Tibial nerve (tissue), 4 donors: ENCODE measurements around the gene CSNK1A1L. TPM values are rescaled to one million over a fixed set of nuclear protein-coding genes. Genes with fewer than 3 reads are reported as not detected.

ENCODE experiments used
- DNase-seq, 2 donors: peaks; one replicate each; pipeline ENCODE4 v3.0.0-alpha.2; 2019; ENCODE audit warnings: low spot score in 2 of 2
- H3K27ac ChIP-seq, 4 donors: fragments of 200-600 bp; sonication (generic) in 3 of 4; one replicate each; pipeline ENCODE4 v1.5.1; 2017 to 2019; ENCODE audit warnings: mild to moderate bottlenecking in 1 of 4
- H3K27me3 ChIP-seq, 2 donors: fragments of 200-600 bp; sonication (generic) in 1 of 2; one replicate each; pipeline versions ENCODE4 v1.5.1 to v1.6.0; 2017 to 2019
- H3K36me3 ChIP-seq, 3 donors: fragments of 200-600 bp; sonication (generic); one replicate each; pipeline ENCODE4 v1.5.1; 2018 to 2019
- H3K4me1 ChIP-seq, 4 donors: fragments of 200-600 bp; sonication (generic) in 3 of 4; one replicate each; pipeline ENCODE4 v1.5.1; 2017 to 2019
- H3K4me3 ChIP-seq, 4 donors: fragments of 200-600 bp; sonication (generic) in 3 of 4; one replicate each; pipeline ENCODE4 v1.5.1; 2017 to 2019; ENCODE audit warnings: mild to moderate bottlenecking in 1 of 4, moderate library complexity in 1 of 4
- H3K9me3 ChIP-seq, 4 donors: fragments of 200-600 bp; sonication (generic) in 3 of 4; one replicate each; pipeline ENCODE4 v1.5.1; 2017 to 2019
- EP300 ChIP-seq, 2 donors: sonication (generic); formaldehyde crosslinking; IDR thresholded peaks; one replicate each; pipeline ENCODE4 v1.6.1; 2017; ENCODE audit warnings: antibody characterized with exemption in 2 of 2, mild to moderate bottlenecking in 1 of 2
- POLR2A ChIP-seq, 2 donors: fragments of 450-650 bp; IDR thresholded peaks; one replicate each; pipeline ENCODE4 v1.6.1; 2017; ENCODE audit warnings: antibody characterized with exemption in 2 of 2, mild to moderate bottlenecking in 2 of 2, moderate library complexity in 2 of 2
- WGBS, 2 donors: methylation state at CpG; one replicate each; pipeline ENCODE4 v1.1.5; 2018; 5-methylcytosine and 5-hydroxymethylcytosine counted together
- total RNA-seq, 4 donors: library from RNA; depleted of rRNA; stranded (reverse); fragments of >200 nt; gene quantifications; one replicate each; pipeline ENCODE4 v1.1.0, GENCODE V29; 2016
- TF ChIP-seq, protein P1 (sequence below), 5 experiments: fragments of 200-600 bp in 3 of 5; fragments of 450-650 bp in 2 of 5; sonication (generic) in 3 of 5; IDR thresholded peaks; one replicate each; pipeline ENCODE4 v1.5.1; 2016 to 2019; ENCODE audit warnings: antibody characterized with exemption in 5 of 5, mild to moderate bottlenecking in 3 of 5, moderate library complexity in 2 of 5

The CSNK1A1L gene
- total RNA-seq, 4 donors from 2014 or later = not detected

DNA sequence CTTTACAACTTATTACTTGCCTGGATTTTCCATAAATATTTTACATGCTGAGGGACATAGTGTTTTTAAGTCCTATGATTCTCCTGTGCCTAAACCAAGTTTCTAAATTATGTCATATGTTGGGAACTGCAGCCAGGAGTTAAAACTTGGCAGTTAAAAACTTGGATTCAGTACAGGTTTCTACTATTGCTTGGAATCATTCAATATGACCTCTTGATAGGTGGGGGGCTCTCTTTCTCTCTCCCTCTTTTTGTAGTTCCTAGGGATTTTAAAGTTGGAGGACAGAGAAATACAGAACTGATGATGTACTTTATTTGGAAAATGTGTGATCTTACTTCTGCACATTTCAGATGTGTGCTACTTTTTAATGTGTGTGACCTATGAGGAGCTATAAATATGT lies 4.7 kb downstream of the CSNK1A1L start:
- no peak for DNase-seq
- Histone ChIP-seq H3K4me3 (no peak overlapping the region), H3K36me3 (no peaks in the 10 kb centered on the region), H3K9me3 (no peaks in the 10 kb centered on the region), H3K4me1 (no peaks in the 10 kb centered on the region), H3K27ac (no peak overlapping the region), H3K27me3 (no peaks in the 10 kb centered on the region)
- TF ChIP-seq POLR2A (IDR thresholded peaks at IDR 0.05) (no peak), EP300 (IDR thresholded peaks at IDR 0.05) (no peak)
- TF ChIP-seq, protein P1, sequence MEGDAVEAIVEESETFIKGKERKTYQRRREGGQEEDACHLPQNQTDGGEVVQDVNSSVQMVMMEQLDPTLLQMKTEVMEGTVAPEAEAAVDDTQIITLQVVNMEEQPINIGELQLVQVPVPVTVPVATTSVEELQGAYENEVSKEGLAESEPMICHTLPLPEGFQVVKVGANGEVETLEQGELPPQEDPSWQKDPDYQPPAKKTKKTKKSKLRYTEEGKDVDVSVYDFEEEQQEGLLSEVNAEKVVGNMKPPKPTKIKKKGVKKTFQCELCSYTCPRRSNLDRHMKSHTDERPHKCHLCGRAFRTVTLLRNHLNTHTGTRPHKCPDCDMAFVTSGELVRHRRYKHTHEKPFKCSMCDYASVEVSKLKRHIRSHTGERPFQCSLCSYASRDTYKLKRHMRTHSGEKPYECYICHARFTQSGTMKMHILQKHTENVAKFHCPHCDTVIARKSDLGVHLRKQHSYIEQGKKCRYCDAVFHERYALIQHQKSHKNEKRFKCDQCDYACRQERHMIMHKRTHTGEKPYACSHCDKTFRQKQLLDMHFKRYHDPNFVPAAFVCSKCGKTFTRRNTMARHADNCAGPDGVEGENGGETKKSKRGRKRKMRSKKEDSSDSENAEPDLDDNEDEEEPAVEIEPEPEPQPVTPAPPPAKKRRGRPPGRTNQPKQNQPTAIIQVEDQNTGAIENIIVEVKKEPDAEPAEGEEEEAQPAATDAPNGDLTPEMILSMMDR (IDR thresholded peaks at IDR 0.05) = no peak

DNA sequence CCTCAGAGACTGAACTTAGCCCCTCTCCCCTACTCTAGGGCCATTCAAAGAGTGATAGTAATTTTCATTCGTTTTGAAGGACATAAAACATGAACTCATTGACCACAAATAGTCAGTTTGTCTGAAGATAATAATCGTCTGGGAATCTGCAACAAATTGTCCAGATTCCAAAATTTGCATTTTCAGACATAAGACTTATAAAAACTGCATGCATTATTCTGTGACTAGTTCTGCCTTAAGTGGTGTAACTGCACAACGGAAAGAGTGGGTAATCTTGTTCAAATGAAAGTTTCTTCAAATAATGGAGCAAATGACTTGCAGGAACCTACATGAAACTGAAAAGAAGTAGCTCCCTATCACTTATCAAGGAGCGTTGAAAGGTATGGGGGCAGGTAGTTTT lies 8.4 kb downstream of the CSNK1A1L start:
- DNase-seq = no peak
- no peaks in the 10 kb centered on the region for H3K9me3 ChIP-seq
- 62% methylated on average over 4 of the region's 4 CpGs for WGBS, 2 donors
- H3K36me3 ChIP-seq = no peaks in the 10 kb centered on the region
- no peak overlapping the region for H3K27ac ChIP-seq
- no peaks in the 10 kb centered on the region for H3K4me1 ChIP-seq
- TF ChIP-seq POLR2A (IDR thresholded peaks at IDR 0.05) (no peak), EP300 (IDR thresholded peaks at IDR 0.05) (no peak)
- TF ChIP-seq, protein P1 (IDR thresholded peaks at IDR 0.05) = no peak
- no peak overlapping the region for H3K4me3 ChIP-seq
- no peaks in the 10 kb centered on the region for H3K27me3 ChIP-seq

DNA sequence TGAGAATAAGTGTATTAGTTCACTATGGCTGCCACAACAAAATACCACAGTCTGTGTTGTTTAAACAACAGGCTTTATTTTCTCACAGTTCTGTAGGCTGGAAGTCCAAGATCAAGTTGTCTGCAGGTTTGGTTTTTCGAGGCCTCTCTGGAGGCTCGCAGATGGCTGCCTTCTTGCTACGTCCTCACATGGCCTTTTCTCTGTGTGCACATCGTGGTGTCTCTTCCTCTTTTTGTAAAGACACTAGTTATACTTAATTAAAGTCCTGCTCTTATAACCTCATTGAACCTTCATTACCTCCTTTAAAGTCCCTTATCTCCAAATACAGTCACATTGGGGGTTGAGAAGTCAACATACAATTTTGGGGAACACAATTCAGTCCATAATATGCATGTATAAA lies 10.6 kb downstream of the CSNK1A1L start:
- WGBS, 2 donors = 89 to 94% methylated on average over 4 of the region's 4 CpGs

DNA sequence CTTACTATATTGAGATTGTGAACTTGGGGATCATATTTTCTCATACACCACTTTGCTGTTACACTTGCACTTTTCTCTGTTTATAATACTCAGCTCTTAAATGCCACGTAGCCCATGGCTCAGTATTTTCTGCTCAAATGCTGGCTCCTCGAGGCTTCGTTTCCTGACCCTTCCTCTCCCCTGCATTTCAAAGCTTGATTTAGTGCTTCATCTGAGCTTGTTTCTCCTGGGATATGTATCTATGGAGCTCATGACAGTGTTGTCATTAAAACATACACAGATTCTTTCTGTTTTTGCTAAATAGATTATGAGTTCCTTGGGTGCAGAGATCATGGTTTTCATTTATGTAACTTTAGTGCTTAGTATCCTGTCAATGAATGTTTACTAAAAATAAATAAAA lies 11.4 kb downstream of the CSNK1A1L start:
- TF ChIP-seq, protein P1 (IDR thresholded peaks at IDR 0.05) = no peak
- no peaks in the 10 kb centered on the region for H3K9me3 ChIP-seq
- no peak for DNase-seq
- 36 to 42% methylated on average over 3 of the region's 3 CpGs for WGBS, 2 donors
- H3K4me3 ChIP-seq = no peak overlapping the region
- no peak overlapping the region for H3K27ac ChIP-seq
- H3K36me3 ChIP-seq = no peaks in the 10 kb centered on the region
- H3K4me1 ChIP-seq = no peaks in the 10 kb centered on the region
- no peaks in the 10 kb centered on the region for H3K27me3 ChIP-seq

More for the DNA sequence above, 10.6 kb downstream of the CSNK1A1L start:
- H3K4me1 ChIP-seq = no peaks in the 10 kb centered on the region
- no peak overlapping the region for H3K27ac ChIP-seq
- no peak overlapping the region for H3K4me3 ChIP-seq
- TF ChIP-seq POLR2A (IDR thresholded peaks at IDR 0.05) (no peak), EP300 (IDR thresholded peaks at IDR 0.05) (no peak)
- TF ChIP-seq, protein P1 (IDR thresholded peaks at IDR 0.05) = no peak
- no peaks in the 10 kb centered on the region for H3K9me3 ChIP-seq
- H3K36me3 ChIP-seq = no peaks in the 10 kb centered on the region
- no peaks in the 10 kb centered on the region for H3K27me3 ChIP-seq
- no peak for DNase-seq

DNA sequence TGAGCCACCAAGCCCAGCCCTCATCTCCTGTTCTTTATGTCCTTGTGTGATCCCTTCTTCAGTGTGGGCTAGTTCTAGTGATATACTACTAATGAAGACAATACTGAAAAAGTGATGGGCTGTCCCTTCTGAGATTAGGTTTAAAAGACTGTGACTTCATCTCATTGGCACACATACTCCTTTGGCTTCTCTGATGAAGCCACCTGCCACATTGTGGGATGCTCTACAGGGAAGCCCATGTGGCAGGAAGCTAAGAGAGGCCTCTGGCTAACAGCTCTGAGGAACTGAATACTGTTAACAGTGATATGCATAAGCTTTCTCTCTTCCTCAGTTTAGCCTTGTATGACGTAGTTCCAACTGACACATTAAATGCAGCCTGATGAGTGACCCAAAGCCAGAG lies 13.6 kb downstream of the CSNK1A1L start:
- H3K27me3 ChIP-seq = no peaks in the 10 kb centered on the region
- H3K4me3 ChIP-seq = no peak overlapping the region
- H3K27ac ChIP-seq = no peak overlapping the region
- no peaks in the 10 kb centered on the region for H3K4me1 ChIP-seq
- 84 to 86% methylated on average over 1 of the region's 1 CpG for WGBS, 2 donors
- no peaks in the 10 kb centered on the region for H3K9me3 ChIP-seq
- H3K36me3 ChIP-seq = no peaks in the 10 kb centered on the region
- TF ChIP-seq EP300 (IDR thresholded peaks at IDR 0.05) (no peak), POLR2A (IDR thresholded peaks at IDR 0.05) (no peak)
- TF ChIP-seq, protein P1 (IDR thresholded peaks at IDR 0.05) = no peak
- DNase-seq = no peak
